ENCODE data around the gene GBGT1.

GRCh38 chr9:133109931-133110650 is 53.6 kb downstream of the GBGT1 start:
- TF ChIP-seq, protein P1, sequence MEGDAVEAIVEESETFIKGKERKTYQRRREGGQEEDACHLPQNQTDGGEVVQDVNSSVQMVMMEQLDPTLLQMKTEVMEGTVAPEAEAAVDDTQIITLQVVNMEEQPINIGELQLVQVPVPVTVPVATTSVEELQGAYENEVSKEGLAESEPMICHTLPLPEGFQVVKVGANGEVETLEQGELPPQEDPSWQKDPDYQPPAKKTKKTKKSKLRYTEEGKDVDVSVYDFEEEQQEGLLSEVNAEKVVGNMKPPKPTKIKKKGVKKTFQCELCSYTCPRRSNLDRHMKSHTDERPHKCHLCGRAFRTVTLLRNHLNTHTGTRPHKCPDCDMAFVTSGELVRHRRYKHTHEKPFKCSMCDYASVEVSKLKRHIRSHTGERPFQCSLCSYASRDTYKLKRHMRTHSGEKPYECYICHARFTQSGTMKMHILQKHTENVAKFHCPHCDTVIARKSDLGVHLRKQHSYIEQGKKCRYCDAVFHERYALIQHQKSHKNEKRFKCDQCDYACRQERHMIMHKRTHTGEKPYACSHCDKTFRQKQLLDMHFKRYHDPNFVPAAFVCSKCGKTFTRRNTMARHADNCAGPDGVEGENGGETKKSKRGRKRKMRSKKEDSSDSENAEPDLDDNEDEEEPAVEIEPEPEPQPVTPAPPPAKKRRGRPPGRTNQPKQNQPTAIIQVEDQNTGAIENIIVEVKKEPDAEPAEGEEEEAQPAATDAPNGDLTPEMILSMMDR (IDR thresholded peaks at IDR 0.05; ENCODE audit: low read depth, low read length): no peak
- TF ChIP-seq EZH2phosphoT487 (IDR thresholded peaks at IDR 0.05; ENCODE audit: low read depth): no peak
